G401 (cell line): ENCODE results near the gene XAGE5. TPM values are rescaled to one million over a fixed set of nuclear protein-coding genes. Genes with fewer than 3 reads are reported as not detected.
"Not testable (repeated sequence)": the region's sequence is repeated elsewhere in the genome, so short reads cannot be mapped to it uniquely, and the experiment has no call there.

Source experiments
- DNase-seq: peaks from one replicate; pipeline ENCODE4 v3.0.0-alpha.2; 2015; ENCODE audit warnings: low spot score
- in situ Hi-C: cut with HindIII; loops from 2 replicates; pipeline ENCODE4 v1.10.0; 2016; ENCODE audit warnings: low sequenced_read_pairs, mixed read lengths
- total RNA-seq: library from RNA; depleted of rRNA; stranded (reverse); fragments of >200 nt; shearing (Covaris generic); gene quantifications from 2 replicates; pipeline ENCODE4 v1.2.3, GENCODE V29; 2014; rRNA removed

XAGE5 gene
- not detected in 2 replicates for total RNA-seq

- DNase-seq = no peak
- in situ Hi-C loops = no loop called here
Observed at GRCh38 chrX:52811065-52811625, at the start of gene XAGE5. Gene XAGE5, plus strand, starts transcription at chrX:52811287. Its CDS starts 1,280 bp downstream, at chrX:52812567.

- DNase-seq, in situ Hi-C loops: not testable (repeated sequence)
Observed at GRCh38 chrX:52765983-52766382, 45.1 kb upstream of the XAGE5 start.

- in situ Hi-C loops, DNase-seq: not testable (repeated sequence)
Observed at GRCh38 chrX:52773504-52773903, 37.6 kb upstream of the XAGE5 start.

DNA sequence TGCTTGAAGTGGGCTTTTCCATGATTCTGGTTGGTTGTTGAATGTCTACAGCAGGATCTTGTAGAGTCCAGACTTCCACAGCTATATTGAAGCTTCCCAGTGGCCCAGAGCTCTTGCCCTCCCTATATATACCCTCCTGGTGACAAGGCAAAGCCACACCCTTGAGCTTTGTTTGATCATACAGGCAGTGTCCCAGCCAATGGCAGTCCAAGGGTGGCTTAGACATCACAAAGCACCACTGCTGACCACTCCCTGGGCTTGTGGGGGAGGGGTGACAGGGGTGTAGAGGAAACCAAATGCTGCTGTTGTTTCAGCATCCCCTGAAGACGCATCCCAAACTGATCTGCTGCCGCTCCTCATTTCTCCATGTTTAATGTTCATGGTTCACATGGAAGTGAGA lies 13.8 kb upstream of the XAGE5 start, which contains the start of gene SPANXN5:
TSS of gene SPANXN5 (minus strand) at position 101 of the 400 bp plus-strand sequence. CDS start at position 22, 79 bp downstream.
- in situ Hi-C loops, DNase-seq: not testable (repeated sequence)

GRCh38 chrX:52804876-52805275 lies 6.2 kb upstream of the XAGE5 start:
- DNase-seq, in situ Hi-C loops: not testable (repeated sequence)

GRCh38 chrX:52819788-52820187 lies 8.7 kb downstream of the XAGE5 start:
- no peak for DNase-seq
- in situ Hi-C loops = no loop called here

- DNase-seq = no peak
- in situ Hi-C loops = no loop called here
Observed at GRCh38 chrX:52821079-52821760, 10.1 kb downstream of the XAGE5 start.

DNA sequence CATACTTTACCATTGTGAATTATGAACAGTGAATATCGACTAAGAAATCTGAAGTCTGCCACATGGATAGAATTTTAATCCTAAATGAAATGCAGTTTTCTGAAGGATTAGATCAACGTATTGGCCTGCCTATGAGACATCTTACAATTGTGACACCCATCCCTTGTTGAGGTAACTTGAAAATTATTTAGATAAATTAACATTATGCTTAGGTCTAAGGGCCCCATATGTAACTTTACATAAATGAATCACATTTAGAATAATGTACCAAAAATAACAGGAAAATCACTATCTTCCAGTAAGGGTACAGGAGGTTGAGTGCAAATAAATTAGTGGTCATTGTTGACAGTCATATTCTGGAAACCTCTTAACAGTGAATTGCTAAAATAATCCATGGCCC lies 13.5 kb downstream of the XAGE5 start:
- DNase-seq = no peak
- in situ Hi-C loops = no loop called here

- no peak for DNase-seq
- in situ Hi-C loops = no loop called here
Observed at GRCh38 chrX:52830551-52830950, 19.5 kb downstream of the XAGE5 start.

DNA sequence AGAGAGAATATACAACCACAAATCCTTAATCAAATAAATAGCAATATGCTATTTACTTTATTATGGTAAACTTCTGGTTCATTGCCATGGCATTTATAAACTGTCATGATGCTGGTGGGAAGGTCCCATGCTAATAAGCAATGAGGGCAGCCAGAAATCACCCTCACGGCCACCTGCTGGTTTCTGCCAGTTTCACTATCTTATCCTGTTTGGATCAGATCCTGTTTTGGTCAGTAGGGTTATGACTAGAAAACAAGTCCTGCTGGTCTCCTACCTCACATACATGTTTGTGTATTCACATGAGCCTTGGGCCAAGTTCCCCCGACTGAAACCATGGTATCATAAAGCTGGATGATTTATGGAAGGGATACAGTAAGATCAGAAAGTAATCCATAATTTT lies 28.1 kb downstream of the XAGE5 start:
- in situ Hi-C loops = no loop called here
- DNase-seq = no peak

GRCh38 chrX:52843619-52844018 lies 32.5 kb downstream of the XAGE5 start:
- DNase-seq, in situ Hi-C loops: not testable (repeated sequence)

DNA sequence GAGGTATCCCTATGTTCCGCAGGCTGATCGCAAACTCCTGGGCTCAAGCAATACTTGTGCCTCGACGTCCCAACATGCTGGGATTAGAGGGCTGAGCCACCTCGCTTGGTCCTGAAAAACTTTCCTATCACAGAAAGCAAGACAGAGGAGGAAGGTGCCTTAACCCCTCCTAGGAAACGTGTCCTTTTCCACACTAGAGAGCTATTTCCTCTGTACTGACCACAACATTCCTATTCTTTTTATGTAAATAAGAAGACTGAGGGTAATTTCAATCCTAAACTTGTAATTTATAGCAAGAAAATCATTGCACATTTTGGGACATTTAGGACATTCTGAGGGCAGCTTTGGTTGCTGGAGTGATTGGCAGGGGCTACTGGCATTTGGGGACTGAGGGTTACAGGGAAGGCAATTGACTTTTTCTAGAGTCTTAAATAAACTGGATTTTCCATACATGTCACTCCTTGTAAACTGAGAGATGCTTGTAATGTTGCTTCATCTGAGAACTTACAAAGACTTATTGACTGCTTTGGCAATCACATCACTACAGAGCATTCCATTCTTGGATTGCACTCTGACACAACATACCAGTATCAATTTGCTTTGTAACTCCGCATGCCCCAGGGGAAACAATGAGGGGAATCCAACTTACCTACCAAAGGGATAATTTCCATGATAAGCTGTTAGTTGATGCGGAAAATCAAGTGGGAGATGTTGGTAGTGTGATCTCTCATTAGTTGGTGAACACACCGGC lies 41.2 kb downstream of the XAGE5 start:
- in situ Hi-C loops = no loop called here
- DNase-seq = no peak

GRCh38 chrX:52856991-52857525 lies 46.0 kb downstream of the XAGE5 start:
- in situ Hi-C loops, DNase-seq: not testable (repeated sequence)

- in situ Hi-C loops = no loop called here
- no peak for DNase-seq
Observed at GRCh38 chrX:52865343-52865998, 54.4 kb downstream of the XAGE5 start.

Other genes with a start within 250 kb of the XAGE5 start
- not detected in 2 replicates for gene SSX7, start 156.4 kb upstream of the XAGE5 start, total RNA-seq
- not detected in 2 replicates for gene SSX2, start 104.1 kb upstream of the XAGE5 start, total RNA-seq
- not detected in 2 replicates for gene SSX2B, start 60.0 kb upstream of the XAGE5 start, total RNA-seq
- gene SPANXN5, start 13.9 kb upstream of the XAGE5 start, total RNA-seq = not detected in 2 replicates
- gene XAGE3, start 56.8 kb downstream of the XAGE5 start, total RNA-seq = not detected in 2 replicates
- 15.3 and 23.1 TPM in 2 replicates for gene FAM156B, start 86.0 kb downstream of the XAGE5 start, total RNA-seq
- 2.2 and 7.4 TPM in 2 replicates for gene FAM156A, start 147.2 kb downstream of the XAGE5 start, total RNA-seq
- gene GPR173, start 237.5 kb downstream of the XAGE5 start, total RNA-seq = not detected in 2 replicates